Suprapubic skin (tissue), 4 donors: Measurements from ENCODE around the gene MAP3K6.

Source experiments
- EP300 ChIP-seq: sonication (generic); formaldehyde crosslinking; IDR thresholded peaks from one replicate; pipeline ENCODE4 v1.6.1; 2017; ENCODE audit warnings: antibody characterized with exemption
- POLR2A ChIP-seq, 2 donors: fragments of 450-650 bp; IDR thresholded peaks; one replicate each; pipeline ENCODE4 v1.6.1; 2017; ENCODE audit warnings: antibody characterized with exemption in 2 of 2, mild to moderate bottlenecking in 2 of 2, moderate library complexity in 2 of 2
- POLR2AphosphoS5 ChIP-seq, 3 donors: sonication (generic); formaldehyde crosslinking; IDR thresholded peaks; one replicate each; pipeline ENCODE4 v1.6.1; 2017; ENCODE audit warnings: antibody characterized with exemption in 3 of 3
- TF ChIP-seq, protein P1 (sequence below), 2 donors: fragments of 200-600 bp in 1 of 2; fragments of 450-650 bp in 1 of 2; sonication (generic) in 1 of 2; IDR thresholded peaks; one replicate each; pipeline ENCODE4 v1.5.1; 2016 to 2019; ENCODE audit warnings: antibody characterized with exemption in 2 of 2, mild to moderate bottlenecking in 1 of 2, moderate library complexity in 1 of 2

DNA sequence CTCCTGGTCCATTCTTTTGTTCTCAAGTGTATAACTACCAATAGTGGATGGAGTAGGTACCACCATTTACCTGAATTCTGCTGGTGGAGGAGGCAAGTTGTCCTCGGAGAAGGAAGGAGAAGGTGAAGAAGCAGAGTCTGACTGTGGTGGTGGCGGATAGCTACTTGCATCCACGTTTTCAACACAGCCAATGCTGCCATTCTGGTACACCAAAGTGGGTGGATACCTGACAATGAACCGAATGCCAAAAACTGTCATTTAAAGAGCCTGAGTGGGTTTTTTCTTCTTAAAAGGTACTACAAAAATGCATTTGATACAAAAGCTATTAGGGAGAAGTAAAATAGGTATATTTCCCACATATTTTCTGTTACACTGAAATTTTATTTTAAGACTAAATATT, 45.7 kb upstream of the MAP3K6 start:
- TF ChIP-seq, protein P1, sequence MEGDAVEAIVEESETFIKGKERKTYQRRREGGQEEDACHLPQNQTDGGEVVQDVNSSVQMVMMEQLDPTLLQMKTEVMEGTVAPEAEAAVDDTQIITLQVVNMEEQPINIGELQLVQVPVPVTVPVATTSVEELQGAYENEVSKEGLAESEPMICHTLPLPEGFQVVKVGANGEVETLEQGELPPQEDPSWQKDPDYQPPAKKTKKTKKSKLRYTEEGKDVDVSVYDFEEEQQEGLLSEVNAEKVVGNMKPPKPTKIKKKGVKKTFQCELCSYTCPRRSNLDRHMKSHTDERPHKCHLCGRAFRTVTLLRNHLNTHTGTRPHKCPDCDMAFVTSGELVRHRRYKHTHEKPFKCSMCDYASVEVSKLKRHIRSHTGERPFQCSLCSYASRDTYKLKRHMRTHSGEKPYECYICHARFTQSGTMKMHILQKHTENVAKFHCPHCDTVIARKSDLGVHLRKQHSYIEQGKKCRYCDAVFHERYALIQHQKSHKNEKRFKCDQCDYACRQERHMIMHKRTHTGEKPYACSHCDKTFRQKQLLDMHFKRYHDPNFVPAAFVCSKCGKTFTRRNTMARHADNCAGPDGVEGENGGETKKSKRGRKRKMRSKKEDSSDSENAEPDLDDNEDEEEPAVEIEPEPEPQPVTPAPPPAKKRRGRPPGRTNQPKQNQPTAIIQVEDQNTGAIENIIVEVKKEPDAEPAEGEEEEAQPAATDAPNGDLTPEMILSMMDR (IDR thresholded peaks at IDR 0.05): no peak
- TF ChIP-seq EP300: no peak
- TF ChIP-seq POLR2A (IDR thresholded peaks at IDR 0.05): no peak
- no peak for TF ChIP-seq POLR2AphosphoS5 (IDR thresholded peaks at IDR 0.05)
